Activated CD8-positive, alpha-beta memory T cell treated with anti-CD3 and anti-CD28 coated beads, Interleukin-2, amount 50 U/mL, for 4 hours (primary cell): ENCODE results near the gene VWDE.

Source experiments
- DNase-seq: peaks from one replicate; pipeline ENCODE4 v3.0.0-alpha.2; 2020

Gene VWDE

DNA sequence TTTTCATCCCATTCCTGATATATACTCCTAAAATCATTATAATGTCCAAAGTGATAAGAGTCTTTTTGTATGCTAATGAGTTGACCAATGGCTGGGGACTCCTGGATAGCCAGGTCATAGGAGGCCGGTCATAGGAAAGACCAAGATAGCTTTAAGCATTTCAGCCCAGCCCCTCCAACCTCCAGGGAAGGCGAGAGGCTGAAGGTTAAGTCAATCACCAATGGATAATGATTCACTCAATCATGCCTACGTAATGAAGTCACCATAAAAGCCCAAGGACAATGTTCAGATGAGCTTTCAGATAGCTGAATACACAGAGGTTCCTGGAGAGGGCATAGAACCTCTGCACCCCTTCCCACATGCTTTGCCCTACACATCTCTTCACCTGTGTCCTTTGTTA is 75.7 kb downstream of the VWDE start:
- no peak for DNase-seq

DNA sequence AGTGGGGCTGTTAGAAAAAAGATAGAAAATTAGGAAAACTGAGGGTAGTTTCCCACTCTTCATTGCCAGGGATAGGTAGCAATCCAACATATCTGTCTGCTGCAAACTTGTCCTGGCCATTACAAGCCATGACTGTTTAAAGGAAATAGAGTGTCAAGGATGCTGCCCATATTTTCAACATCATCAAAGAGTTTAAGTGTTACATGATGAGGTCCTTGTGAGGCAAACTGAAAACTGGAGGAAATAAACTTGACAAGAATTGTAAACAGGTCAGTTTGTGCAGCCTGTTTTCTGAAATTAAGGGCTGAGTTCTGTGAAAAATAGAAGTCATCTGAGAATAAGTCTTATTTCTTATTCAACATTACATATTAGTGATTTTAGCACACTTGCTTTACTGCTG is 78.0 kb downstream of the VWDE start:
- no peak for DNase-seq

DNA sequence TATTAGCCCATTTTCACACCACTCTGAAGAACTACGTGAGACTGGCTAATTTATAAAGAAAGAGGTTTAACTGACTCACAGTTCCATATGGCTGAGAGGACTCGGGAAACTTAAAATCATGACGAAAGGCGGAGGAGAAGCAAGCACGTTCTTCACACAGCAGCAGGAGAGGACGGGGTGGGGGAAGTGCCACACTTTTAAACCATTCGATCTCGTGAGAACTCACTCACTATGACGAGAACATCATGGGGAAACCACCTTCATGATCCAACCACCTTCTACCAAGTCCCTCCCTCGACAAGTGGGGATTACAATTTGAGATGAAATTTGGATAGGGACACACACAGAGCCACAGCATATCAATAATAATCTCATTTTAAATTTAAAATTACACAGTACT is 80.2 kb downstream of the VWDE start:
- no peak for DNase-seq

DNA sequence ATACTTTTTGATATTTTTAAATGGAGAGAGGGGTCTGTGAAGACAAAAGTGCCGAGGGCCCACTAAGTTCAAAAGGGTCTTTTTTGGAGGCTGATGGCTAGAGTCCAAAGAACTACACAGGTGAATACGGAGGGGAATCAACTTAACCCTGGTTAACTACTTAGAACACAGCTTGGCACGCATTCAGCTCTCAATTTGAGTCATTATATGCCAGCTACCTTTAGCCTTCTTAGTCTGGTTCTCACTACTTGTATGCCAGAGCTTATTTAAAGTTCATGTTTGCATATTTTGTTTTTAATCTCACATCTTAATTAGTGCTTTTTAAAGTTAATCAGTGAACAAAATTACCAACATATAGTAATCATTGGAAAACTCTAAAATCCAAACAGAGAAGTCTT is 80.8 kb downstream of the VWDE start:
- DNase-seq, result no peak

DNA sequence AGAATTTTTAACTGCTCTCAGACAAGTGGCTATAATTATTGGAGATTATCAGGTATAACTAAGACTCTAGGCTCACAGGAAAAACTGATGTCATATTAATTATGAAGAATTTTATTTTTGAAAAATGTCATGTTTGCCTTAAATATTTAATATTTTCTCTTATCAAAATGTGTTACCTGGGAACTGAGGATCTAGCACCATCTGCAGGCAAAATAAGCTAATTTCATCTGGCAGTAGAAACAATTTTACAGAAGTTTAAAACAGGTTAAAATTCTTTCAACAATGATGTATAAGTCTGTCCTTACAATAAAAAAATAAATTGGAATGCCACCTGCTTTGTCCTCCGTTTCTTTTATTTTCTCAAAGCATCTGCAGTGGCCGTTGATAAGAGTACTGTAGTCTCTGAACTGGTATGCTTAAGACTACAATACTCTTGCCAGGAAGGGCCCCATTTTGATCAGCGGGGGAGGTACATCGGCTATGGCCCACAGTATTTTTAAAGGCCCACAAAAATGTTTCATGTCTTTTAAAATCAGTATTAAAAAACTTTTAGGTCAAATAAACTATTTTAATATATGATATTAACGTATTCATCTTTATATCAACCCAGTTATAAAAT is 81.3 kb downstream of the VWDE start:
- no peak for DNase-seq

DNA sequence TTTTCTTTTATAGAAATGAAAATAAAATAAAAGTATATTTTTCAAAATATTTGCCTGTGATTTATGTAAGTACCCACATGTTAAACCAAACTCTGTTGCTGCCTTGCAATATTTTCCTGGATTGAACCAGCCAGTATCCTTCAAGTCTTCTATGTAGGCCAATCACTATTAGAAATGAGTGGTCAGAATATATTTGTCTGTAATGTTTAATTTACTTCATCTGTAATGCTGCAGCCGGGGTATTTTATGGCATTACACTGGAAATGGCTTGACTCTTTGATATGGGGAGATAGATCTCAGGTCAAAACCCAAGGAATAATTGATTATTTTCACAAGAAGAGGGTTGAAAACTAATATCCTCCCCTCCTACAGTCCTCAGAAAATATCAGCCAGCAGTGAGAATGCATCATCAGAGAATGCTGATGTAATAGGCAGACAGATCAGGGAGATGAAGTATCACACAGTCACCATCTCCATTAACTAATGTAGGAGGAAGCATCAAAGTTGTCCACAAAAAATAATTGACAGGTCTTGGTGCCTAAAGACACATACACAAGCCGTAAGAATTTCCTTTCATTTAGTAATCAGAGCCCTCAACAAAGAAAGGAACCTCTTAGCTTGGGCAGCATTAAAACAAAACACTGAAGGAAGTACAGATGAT is 82.5 kb downstream of the VWDE start:
- no peak for DNase-seq

DNA sequence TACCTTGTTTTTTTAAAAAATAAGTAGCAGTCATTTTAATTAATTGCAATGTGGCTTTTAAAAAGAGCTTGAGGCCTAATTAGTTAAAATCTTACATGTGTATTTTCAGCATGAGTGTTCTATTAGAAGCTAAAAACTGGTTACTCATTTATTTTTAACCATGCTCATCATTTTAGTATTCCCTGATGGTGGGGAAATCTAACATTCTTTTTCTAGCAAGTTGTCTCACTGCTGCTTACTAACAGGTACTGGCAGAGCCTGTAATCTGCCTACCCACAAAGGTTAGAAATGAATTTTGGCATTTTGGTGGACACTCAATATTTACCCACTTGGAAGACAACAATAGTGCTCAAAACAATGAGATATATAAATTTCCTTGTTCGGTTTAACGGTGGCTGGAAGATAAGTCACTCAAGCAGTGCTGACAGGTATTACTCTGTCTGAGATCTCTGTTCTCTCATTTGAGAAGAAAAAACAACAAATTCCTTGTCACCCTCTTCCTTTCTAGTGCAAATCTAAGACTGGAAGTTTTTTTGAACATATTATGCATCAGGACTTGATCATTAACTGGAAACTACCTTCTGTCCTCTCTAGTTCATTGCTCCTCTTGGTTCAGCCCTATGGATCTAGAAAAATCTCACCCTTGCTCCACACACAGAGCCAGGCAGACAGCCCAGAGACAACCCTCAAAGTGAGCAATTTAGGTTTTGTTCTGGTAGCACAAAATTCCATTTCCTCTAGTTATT is 83.3 kb downstream of the VWDE start:
- DNase-seq, result no peak

DNA sequence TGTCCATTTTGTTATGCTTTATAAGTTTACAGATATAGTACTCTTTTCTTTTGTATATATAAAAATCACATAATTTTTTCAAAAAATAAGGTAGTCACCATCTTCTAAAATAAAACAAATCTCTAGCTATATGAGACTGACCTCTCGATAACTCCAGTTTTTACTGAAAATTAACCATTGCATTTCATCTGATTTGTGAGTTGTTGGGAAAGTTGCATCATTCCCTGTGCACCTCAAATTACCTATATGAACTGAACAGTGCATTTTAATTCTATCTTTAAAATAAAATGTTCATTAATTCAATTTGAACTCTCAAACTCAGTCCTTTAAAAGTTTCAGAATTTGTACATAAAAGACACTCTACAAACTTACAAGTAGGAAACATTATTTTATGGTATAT is 86.0 kb downstream of the VWDE start:
- no peak for DNase-seq

DNA sequence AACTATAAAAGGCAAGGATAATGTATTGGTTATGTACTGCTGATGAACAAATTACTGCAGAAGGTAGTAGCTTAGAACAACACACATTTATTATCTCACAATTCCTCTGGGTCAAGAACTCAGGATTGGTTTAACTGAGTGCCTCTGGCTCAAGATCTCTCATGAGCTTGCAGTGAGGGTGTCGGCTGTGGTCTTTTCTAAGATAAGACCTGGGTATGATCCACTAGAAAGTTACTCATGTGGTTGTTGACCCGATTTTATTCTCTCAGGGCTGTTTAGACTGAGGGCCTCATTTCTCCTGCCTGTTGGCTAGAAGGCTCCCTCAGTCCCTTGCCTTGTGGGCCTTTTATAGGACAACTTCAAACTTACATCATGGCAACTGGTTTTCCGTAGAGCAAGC is 86.7 kb downstream of the VWDE start:
- no peak for DNase-seq

DNA sequence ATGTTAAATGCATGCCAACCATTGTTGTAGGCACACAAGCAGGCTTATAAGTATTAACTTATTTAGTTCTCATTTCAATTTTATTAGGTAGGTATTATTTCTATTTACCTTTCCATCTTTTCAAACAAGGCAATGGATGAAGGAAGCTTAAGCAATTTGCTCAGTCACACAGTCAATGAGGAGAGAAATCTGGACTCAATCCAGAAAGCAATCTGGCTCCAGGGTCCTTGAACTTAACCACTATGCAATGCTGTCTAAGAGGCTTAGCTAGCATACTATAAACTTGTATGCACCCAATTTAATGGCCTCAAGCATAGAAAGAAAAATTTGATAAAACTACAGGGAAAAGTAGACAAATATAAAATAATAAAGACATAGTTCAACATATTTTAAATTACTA is 88.6 kb downstream of the VWDE start:
- DNase-seq, result no peak

DNA sequence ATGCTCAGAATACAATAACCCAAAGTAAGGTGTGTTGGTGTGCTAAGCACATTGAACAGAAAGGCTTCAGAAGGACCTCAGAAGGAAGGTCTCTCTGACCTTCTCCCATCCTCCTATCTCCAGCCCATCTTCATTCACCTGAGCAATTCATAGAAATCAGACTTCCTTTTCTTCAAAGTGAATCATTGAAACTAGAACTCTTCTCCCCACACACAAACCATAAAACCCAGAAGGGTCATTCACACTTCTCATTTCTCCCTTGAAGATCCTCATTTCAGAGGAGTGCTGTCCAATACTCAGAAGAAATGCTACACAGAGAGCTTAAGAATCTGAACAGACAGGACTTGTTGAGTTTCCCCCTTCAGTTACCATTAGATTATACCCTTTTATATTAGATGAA is 89.5 kb downstream of the VWDE start:
- no peak for DNase-seq

DNA sequence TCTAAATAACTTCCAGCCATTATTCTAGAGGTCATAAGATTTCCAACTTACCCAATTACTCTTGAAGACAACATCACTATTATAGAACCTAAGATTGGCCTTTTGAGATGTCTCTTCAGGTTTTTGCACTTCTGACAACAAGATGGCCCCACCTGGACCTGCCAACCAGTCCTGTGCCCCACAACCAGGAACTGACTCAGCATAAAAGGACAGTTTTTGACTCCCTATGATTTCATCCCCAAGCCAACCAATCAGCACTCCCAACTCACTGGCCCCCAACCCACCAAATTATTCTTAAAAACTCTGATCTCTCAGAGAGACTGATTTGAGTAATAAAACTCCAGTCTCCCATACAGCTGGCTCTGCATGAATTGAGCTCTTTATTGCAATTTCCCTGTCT is 98.2 kb downstream of the VWDE start:
- no peak for DNase-seq

DNA sequence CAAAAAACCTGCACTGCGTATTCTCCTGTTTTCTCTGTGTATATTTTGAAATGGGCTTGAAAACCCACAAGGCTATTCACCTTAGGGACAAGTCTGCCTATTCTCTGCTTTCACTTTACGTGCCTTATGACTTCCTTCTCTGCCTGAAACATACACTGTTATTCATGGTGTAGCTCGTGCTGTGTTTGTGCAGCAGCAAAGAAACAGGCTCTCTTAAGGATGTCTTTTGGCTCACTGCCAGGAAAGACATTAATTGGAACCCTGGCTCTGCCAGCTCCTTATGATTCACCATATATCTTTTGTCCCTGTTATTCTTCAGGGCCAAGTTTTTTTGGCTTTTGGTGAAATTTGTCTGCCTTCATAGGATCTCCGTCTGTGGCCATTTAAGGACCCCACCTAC is 100.2 kb downstream of the VWDE start:
- DNase-seq, result no peak

DNA sequence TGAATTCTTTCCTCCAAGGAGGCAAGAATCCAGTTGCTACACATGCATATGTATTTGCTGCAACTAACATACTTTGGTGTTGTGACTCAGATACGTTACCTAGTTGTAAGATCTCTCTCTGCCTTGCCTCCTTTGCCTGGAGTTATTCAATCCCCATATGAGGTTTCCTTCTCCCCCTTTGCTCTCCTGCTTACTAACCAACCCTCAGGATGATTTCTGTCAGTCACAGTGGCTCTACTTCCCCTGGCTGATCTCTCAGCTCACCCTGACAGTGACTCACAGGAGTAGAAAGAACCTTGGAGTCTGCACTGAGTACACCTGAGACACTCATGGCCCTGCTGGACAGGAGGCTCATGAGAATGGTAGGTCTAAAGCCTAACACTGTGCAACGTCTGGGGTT is 100.6 kb downstream of the VWDE start:
- DNase-seq, result no peak

DNA sequence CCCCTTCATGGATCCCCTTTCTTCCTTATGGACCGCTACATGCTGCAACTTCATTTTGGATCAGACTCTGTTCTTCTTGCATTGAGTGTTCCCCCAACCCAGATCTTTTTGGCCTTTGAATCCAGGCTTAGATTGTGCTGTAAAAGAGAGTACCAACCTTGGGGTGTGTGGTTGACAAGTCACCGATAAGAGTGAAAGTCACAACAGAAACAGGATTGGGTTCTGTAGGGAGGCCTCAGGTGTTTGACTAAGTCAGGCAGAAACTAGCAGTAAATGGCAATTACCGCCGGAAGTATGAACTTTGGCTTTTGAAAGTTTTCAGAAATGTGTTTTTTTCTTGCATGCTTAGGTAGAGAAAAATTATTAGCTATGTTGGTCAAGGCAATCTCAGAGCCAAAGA is 103.2 kb downstream of the VWDE start:
- DNase-seq, result no peak

DNA sequence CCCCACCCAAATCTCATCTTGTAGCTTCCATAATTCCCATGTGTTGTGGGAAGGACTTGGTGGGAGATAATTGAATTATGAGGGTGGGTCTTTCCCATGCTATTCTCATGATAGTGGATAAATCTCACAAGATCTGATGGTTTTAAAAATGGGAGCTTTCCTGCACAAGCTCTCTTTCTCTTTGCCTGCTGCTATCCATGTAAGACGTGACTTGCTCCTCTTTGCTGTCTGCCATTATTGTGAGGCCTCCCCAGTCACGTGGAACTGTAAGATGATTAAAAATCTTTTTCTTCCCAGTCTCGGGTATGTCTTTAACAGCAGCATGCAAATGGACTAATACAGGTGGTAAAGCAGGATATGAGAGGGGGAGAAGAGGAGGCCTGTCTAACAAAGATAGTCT is 104.3 kb downstream of the VWDE start:
- no peak for DNase-seq

DNA sequence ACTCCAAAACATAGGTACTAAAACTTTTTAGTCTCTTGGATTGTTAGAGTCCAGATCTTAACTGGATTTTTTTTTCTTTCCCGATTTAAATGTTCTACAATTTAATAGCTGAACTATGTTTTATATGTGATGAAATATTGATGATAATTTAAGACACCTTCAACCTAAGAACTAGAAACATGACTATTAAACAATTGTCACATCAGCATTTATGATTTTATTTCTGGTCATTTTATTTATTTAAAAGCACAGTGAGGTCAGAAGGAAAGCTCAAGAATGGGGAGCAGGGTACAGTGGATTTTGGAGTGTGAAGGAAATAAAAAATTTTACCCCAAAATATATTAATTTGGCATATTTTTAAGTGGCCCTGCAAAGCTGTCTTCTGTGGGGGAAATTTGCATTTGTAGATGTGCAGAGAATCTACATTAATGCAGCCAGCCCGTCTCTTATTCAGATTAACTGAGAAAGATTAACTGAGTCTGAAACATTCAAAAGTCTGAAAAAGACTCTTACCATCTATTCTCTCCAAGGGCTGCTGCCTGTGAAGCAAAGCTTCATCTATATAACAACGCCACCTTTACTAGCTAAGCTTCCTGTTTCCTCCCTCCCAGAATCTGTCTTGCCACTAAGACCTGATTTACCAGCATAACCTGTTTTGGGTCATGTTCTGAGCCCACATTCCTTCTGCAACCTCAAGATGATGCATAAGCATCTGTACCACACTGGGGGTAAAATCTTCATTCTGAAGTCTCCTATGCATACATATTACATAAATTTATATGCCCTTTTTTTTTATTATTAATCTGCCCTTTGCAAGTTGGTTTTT is 106.2 kb downstream of the VWDE start:
- no peak for DNase-seq

DNA sequence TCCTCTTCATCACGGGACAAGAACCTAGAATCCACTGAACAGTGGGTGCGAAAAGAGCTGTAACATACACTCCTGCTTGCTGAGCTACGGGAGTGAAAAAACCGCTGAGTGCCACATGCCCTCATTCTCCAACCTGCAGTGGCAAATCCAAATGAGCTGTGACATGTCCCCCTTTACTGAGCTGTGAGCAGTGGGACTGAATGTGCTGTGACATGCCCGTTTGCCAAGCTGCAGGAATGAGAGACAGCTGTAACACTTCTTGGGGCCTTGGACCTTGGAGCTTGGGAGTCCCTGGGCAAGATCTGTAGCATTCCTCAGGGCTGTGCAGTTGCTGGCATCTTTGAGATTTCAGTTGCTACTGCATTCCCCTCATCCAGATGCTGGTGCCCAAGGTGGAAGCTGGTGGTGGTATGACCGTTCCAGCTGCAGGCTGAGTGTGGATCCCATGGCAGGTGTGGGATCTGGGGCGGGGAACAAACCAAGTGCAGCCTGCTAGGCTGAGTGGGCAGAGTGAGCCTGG is 107.6 kb downstream of the VWDE start:
- DNase-seq, result no peak

DNA sequence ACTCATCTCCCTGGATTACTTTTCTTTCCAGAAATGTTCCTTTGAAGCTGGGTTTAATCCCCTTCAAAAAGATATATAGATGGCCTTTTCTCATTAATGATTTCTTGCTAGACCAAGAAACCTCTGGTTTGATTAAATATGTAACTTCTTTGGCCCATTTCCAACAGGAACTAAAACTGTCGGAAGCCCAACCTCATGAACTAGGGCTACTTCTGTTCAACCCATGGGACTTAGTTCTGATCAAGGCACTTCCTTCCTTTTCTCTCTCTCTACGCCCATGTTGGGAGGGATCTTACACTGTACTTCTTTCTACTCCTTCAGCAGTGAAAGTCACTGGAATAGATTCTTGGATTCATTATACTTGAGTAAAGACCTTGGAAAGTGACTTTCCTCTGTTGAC is 109.0 kb downstream of the VWDE start:
- DNase-seq, result no peak

DNA sequence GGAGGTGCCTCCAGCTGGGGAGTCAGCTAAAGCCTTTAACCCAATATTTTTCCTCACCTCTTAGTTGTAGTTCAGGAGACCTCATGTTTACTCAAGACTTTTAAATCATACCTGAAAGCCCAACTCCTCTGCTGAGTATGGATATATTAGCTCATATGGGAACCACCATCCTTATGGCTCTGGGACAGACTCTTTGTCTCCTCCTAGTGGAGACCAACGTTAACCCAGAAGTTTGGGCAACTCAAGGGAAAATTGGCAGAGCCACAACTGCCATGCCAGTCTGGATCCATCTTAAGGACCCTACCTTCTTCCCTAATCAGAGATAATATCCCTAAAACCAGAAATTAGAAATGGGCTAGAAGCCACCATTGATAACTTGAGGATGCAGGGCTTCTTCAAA is 111.8 kb downstream of the VWDE start:
- no peak for DNase-seq

DNA sequence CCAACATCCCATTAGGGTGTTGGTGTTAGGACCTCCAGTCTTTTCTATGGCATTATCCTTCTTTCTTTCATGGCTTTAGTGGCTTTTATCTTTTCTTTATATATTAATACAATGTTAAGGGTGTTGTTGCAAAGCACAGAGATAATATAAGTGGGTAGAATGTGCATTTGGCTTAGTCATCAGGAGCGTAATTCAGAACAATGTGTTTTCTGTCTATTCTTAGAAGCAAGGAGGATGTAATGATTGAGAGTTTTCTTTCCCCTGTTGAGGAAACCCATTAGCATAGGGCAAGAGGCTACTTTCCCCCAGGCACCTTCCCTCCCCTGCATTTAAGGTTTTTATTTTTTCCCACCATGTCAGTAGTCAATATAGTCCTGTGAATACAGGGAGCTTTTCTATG is 112.9 kb downstream of the VWDE start:
- DNase-seq, result no peak

DNA sequence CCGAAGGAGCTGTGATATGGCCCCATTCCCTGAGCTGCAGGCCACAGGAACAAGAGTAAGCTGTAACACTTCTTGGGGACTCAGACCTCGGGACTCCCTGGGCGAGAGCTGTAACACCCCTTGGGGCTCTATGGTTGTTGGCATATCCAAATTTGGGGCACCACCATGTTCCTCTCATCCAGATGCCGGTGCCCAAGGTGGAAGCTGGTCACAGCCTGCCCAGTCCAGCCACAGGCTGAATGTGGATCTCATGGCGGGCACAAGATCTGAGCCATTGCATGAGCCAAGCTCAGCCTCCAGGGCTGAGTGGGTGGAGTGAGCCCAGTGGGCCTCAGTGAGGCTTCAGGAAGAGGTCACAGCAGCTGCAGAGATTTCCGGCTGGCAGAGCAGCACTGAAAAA is 113.7 kb downstream of the VWDE start:
- DNase-seq, result no peak

DNA sequence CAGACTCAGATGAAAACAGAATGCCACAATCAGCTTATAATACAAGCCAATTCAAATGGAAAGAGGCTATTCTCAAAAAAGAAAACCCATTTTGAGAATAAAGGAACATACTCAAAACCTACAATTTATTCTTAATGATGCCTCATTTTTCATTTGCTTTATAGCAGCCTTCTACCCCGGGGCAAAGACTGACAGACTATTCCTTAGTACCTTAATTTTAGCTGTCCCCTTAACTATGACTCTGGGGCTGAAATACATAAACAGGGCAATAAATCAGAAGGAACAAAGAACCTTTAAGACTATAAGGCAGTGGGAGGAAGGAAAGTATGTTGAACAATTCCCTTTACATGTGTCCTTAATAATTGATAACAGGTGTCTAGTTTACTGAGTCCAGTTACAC is 115.8 kb downstream of the VWDE start:
- DNase-seq, result no peak

DNA sequence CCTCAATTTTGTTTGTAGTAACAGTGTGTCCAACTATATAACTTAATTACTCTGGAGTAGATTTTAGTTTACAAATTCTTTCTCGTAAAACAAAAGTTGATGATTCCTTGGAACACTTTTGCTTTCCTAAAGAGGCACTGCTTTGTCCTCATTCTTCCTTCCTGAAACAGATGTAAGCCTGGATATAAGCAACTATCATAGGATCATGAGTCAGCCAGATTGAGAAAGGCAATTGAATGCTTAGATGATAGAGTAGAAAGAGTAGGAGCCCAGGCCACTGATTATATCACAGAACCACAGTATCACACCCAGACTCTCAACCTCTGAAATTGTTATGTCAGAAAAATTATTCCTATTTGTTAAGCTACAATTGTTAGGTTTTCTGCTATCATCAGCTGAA is 122.6 kb downstream of the VWDE start:
- no peak for DNase-seq
